ENCODE data around the gene CNOT11.
"Not testable (repeated sequence)": the region's sequence is repeated elsewhere in the genome, so short reads cannot be mapped to it uniquely, and the experiment has no call there.

Gene CNOT11

DNA sequence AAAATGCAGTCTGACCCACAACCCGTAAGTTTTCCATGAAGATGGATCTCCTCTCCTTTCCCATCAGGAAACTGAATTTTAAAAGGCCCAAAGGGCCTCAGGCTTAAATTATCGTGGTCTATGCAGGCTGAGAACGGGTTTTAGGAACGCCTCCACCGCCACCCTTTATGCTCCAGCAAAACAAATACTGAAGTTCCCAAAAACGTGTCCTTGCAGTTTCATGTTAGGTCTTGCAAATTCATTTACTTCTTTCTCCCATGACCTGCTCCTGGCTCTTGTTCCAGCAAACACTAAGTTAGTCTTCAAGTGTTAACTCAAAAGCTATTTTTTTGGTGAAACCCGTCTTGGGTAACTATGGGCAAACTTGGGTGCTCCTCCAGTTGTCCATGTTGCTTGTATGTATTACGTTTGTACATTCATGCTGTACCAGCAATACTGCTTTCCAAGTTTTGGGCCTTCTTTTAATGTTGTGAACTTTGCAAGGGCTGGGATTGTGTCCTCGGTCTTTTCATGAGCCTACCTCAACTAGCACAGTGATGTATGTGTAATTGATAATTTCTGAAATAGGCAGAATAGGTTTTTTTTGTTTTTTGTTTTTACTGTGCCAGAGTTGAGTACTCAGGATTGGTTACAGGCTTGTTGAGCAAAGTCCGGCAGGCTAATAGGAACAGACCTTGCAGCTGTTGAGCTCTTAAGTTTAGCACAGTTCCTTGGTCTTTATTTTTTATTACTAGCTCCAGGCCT is 57.6 kb downstream of the CNOT11 start:
- TF ChIP-seq, protein P1, sequence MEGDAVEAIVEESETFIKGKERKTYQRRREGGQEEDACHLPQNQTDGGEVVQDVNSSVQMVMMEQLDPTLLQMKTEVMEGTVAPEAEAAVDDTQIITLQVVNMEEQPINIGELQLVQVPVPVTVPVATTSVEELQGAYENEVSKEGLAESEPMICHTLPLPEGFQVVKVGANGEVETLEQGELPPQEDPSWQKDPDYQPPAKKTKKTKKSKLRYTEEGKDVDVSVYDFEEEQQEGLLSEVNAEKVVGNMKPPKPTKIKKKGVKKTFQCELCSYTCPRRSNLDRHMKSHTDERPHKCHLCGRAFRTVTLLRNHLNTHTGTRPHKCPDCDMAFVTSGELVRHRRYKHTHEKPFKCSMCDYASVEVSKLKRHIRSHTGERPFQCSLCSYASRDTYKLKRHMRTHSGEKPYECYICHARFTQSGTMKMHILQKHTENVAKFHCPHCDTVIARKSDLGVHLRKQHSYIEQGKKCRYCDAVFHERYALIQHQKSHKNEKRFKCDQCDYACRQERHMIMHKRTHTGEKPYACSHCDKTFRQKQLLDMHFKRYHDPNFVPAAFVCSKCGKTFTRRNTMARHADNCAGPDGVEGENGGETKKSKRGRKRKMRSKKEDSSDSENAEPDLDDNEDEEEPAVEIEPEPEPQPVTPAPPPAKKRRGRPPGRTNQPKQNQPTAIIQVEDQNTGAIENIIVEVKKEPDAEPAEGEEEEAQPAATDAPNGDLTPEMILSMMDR (conservative IDR thresholded peaks at IDR 0.05; ENCODE audit: low read depth, low read length) = no peak
- DNase-seq (ENCODE audit: low read depth) = no peak
- no peak overlapping the region for H3K4me3 ChIP-seq (ENCODE audit: low read depth, low read length)

DNA sequence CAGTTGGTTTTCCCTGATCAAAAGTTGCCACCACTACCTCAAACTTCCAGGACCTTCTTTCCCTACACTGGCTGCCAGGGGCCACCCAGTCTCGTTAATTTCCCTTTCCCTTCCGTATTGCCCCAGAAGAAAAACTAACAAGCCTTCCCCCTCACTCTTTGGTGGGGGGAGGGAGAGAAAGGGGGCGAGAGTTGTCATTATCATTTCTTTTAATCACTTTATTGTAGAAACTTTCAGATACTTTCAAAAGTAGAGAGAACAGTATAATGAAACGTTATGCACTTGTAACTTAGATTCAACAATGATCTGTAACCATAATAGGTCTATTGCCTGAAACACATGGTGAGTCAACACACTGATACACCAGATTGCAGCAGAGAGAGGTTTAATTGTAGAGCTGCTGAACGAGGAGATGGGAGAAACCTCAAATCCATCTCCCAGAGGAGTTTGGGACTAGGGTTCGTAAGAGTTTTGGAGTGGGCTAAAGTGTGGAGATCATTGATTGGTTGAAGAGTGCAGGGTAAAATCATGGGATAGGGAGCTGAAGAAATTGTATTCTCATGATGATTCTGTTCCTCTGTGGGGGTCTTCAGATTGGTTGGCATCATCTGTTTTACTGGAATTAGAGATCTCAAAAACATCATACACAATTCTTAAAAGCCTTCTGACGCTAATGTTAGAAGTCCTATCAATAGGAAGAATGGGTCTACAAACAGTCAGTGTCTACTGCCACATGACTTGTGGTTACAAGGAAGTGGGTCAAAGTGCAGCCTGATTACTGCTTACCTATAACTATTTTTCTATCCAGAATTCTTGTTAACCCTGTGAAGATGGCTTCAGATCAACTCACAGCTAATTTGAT is 58.4 kb downstream of the CNOT11 start:
- H3K4me3 ChIP-seq (ENCODE audit: low read depth, low read length) = no peak overlapping the region
- DNase-seq (ENCODE audit: low read depth) = no peak

DNA sequence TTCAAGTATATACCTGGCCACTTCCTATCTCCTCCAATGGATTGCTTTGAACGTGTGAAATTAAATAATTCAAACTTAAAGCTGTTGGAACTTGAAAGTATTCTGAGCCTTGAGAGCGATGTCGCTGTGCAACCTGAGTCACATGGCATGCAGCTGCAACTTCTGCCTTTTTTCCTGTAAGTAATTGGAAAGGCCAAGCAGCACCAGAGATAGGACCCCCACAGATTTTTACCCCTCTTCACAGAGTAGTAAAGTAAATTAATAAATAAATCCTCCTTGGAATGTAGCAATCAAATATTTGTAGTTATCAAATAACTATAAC is 59.0 kb downstream of the CNOT11 start:
- TF ChIP-seq, protein P1 (conservative IDR thresholded peaks at IDR 0.05; ENCODE audit: low read depth, low read length) = no peak
- no peak overlapping the region for H3K4me3 ChIP-seq (ENCODE audit: low read depth, low read length)
- DNase-seq (ENCODE audit: low read depth) = no peak

More for the DNA sequence above, 58.4 kb downstream of the CNOT11 start:
- TF ChIP-seq, protein P1 (conservative IDR thresholded peaks at IDR 0.05; ENCODE audit: low read depth, low read length) = no peak

DNA sequence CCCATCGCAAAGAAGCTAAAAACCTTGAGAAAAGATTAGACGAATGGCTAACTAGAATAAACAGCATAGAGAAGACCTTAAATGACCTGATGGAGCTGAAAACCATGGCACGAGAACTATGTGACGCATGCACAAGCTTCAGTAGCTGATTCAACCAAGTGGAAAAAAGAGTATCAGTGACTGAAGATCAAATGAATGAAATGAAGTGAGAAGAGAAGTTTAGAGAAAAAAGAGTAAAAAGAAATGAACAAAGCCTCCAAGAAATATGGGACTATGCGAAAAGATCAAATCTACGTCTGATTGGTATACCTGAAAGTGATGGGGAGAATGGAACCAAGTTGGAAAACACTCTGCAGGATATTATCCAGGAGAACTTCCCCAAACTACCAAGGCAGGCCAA is 63.9 kb downstream of the CNOT11 start:
- H3K4me3 ChIP-seq (ENCODE audit: low read depth, low read length); DNase-seq (ENCODE audit: low read depth): not testable (repeated sequence)

Data from choroid plexus epithelial cell (primary cell).